ENCODE data around the gene ZNF652. TPM values are rescaled to one million over a fixed set of nuclear protein-coding genes. Genes with fewer than 3 reads are reported as not detected.
A peak's percentile ranks its signal among the peaks of the same experiment; 100 is the strongest.

ZNF652 gene
- total and polyA plus RNA-seq, 4 donors = 6.8 to 48.9 (median 37.8) TPM

DNA sequence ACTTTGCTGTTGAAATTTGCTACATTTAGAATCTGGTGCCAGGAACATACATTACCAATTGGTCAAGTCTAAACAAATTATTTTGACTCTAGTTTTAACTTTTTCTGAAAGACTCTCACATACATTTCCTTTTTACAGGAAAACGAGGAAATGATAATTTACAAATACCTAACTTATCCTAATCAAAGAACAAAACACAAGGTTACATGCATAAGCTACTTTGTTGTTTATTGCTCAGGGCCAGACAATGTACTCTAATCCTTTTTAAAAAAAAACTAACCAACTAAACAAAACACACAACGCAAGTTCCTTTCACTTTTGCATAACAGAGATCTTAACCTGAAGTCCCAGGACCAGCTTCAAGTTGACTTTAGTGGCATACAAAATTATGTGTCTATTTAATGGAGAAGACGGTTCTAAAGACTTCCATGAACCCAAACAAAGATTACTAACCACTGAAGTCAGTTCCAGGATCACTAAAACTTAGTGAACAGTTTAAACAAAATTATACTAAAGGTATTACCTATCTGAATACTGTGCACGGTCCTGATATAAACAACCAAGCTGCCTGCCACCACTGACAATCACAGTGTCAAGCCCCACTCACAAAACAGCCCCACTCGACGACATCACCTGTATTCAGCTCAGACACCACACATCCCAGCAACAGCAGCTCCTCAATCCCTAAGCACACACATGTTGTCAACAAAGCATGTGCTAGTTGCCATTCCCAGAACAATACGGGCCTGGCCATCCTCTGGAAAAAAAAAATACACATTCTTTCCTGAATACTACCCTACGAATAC lies 1.9 kb downstream of the ZNF652 start:
- no peak for TF ChIP-seq CTCF (IDR thresholded peaks at IDR 0.05; ENCODE audit: control extremely low read depth, extremely low read depth)
- H3K9ac ChIP-seq (ENCODE audit: insufficient read depth in 1 of 2, low read length in 2 of 2) = peak overlapping the region; percentile 65 to 72
- peaks cover 7 to 35% (median 24%) of the 10 kb centered on the region in 5 donors for H3K4me1 ChIP-seq (ENCODE audit: control insufficient read depth in 5 of 5, insufficient read depth in 5 of 5, low read length in 5 of 5)
- peak overlapping the region in 1 of 2 donors; percentile 65 for H3K27ac ChIP-seq (ENCODE audit: low read depth in 1 of 2, low read length in 1 of 2)
- 9 to 11% methylated on average over 8 of the region's 8 CpGs for WGBS, 2 donors
- peak overlapping the region; percentile 89 for H3K4me3 ChIP-seq
- no peaks in the 10 kb centered on the region for H3K27me3 ChIP-seq (ENCODE audit: control insufficient read depth in 3 of 3, insufficient read depth in 3 of 3, low read length in 2 of 3)
- DNase-seq = no peak
- no peaks in the 10 kb centered on the region for H3K9me3 ChIP-seq (ENCODE audit: control insufficient read depth in 4 of 4, insufficient read depth in 3 of 4, low read length in 3 of 4)
- ATAC-seq (ENCODE audit: insufficient read depth, low FRiP score) = no peak
- H3K36me3 ChIP-seq (ENCODE audit: control insufficient read depth in 4 of 4, insufficient read depth in 4 of 4, low read length in 4 of 4) = no peaks in the 10 kb centered on the region

DNA sequence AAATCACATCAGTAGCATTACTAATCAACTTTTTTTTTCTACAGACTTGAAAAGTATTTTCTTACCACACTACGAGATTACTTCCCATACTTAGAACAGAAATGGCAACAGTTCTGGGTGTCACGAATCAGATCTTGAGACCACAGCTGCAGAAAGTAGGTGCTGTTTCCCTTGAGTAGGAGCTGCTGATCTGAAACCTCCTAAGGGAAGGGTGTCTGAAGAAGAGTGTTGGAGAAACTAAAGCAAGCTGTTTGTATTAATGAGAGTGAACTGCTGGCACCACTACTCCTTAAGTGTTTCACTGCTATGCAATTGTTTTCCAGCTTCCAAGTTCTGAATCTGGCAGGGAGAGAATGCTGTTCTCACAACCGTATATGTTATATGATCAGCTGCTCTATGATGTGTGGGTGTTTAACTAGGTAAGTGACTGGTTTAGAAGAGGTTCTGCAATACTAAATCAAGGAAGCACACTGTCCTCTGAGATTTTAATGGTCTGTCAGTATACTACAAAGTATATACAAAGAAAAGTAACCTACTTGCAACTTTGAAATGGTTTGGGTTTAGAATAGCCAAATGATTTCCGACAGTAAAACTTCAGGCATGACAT lies 3.3 kb downstream of the ZNF652 start:
- H3K27ac ChIP-seq (ENCODE audit: low read depth in 1 of 2, low read length in 1 of 2) = no peak overlapping the region
- no peak overlapping the region for H3K4me3 ChIP-seq
- peak overlapping the region in 1 of 2 donors; percentile 29 for H3K9ac ChIP-seq (ENCODE audit: insufficient read depth in 1 of 2, low read length in 2 of 2)

DNA sequence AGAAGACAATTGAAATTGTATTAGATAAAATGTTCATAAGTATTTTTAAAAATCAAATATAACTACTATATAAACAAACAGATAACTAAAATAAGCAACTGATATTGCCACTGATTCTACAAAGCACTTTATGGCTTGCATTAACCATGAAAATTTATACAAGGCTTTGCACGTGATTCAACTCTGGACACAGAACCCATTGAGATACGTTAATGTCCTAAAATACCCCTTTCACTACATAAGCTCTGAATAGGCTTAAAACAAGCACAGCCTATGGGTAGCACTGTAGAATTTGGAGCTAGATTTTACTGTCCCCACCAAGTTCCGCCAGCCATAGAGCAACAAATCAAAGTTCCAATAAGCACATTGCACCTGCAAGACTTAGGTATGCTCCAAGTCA lies 4.5 kb downstream of the ZNF652 start:
- WGBS, 2 donors = 66 to 87% methylated on average over 3 of the region's 3 CpGs
- no peak for TF ChIP-seq CTCF (IDR thresholded peaks at IDR 0.05; ENCODE audit: control extremely low read depth, extremely low read depth)
- H3K27me3 ChIP-seq (ENCODE audit: control insufficient read depth in 3 of 3, insufficient read depth in 3 of 3, low read length in 2 of 3) = no peaks in the 10 kb centered on the region
- H3K27ac ChIP-seq (ENCODE audit: low read depth in 1 of 2, low read length in 1 of 2) = no peak overlapping the region
- H3K36me3 ChIP-seq (ENCODE audit: control insufficient read depth in 4 of 4, insufficient read depth in 4 of 4, low read length in 4 of 4) = no peaks in the 10 kb centered on the region
- no peak overlapping the region for H3K4me3 ChIP-seq
- no peak for DNase-seq
- no peaks in the 10 kb centered on the region for H3K9me3 ChIP-seq (ENCODE audit: control insufficient read depth in 4 of 4, insufficient read depth in 3 of 4, low read length in 3 of 4)
- peaks cover 8 to 35% (median 24%) of the 10 kb centered on the region in 5 donors for H3K4me1 ChIP-seq (ENCODE audit: control insufficient read depth in 5 of 5, insufficient read depth in 5 of 5, low read length in 5 of 5)
- no peak overlapping the region for H3K9ac ChIP-seq (ENCODE audit: insufficient read depth in 1 of 2, low read length in 2 of 2)
- ATAC-seq (ENCODE audit: insufficient read depth, low FRiP score) = no peak

More for the DNA sequence above, 3.3 kb downstream of the ZNF652 start:
- 34 to 40% methylated on average over 4 of the region's 4 CpGs for WGBS, 2 donors
- no peaks in the 10 kb centered on the region for H3K9me3 ChIP-seq (ENCODE audit: control insufficient read depth in 4 of 4, insufficient read depth in 3 of 4, low read length in 3 of 4)
- ATAC-seq (ENCODE audit: insufficient read depth, low FRiP score) = no peak
- no peaks in the 10 kb centered on the region for H3K27me3 ChIP-seq (ENCODE audit: control insufficient read depth in 3 of 3, insufficient read depth in 3 of 3, low read length in 2 of 3)
- TF ChIP-seq CTCF (IDR thresholded peaks at IDR 0.05; ENCODE audit: control extremely low read depth, extremely low read depth) = no peak
- peak; percentile 16 to 73 (median 50) for DNase-seq
- H3K36me3 ChIP-seq (ENCODE audit: control insufficient read depth in 4 of 4, insufficient read depth in 4 of 4, low read length in 4 of 4) = no peaks in the 10 kb centered on the region
- H3K4me1 ChIP-seq (ENCODE audit: control insufficient read depth in 5 of 5, insufficient read depth in 5 of 5, low read length in 5 of 5) = peaks cover 7 to 35% (median 24%) of the 10 kb centered on the region in 5 donors
